Panc1 (cell line): Measurements from ENCODE around the gene ARPC2.

Source experiments
- SIN3A ChIP-seq: IDR thresholded peaks from 2 replicates; pipeline ENCODE4 v1.6.1; 2012; ENCODE audit warnings: low read depth, mild to moderate bottlenecking, low read length, moderate library complexity, borderline replicate concordance; ENCODE audit not compliant: insufficient read depth
- TF ChIP-seq, protein P1 (sequence below): fragments of 450-650 bp; IDR thresholded peaks from 2 replicates; pipeline ENCODE4 v1.5.1; 2017; ENCODE audit warnings: mild to moderate bottlenecking
- TF ChIP-seq, protein P2 (sequence below), 2 experiments: IDR thresholded peaks; 2 replicates each; pipeline ENCODE4 v1.6.1; 2011 to 2012; ENCODE audit warnings: low read depth in 2 of 2, control low read depth in 1 of 2, low read length in 1 of 2, mild to moderate bottlenecking in 1 of 2, moderate library complexity in 1 of 2; ENCODE audit not compliant: insufficient read depth in 1 of 2

DNA sequence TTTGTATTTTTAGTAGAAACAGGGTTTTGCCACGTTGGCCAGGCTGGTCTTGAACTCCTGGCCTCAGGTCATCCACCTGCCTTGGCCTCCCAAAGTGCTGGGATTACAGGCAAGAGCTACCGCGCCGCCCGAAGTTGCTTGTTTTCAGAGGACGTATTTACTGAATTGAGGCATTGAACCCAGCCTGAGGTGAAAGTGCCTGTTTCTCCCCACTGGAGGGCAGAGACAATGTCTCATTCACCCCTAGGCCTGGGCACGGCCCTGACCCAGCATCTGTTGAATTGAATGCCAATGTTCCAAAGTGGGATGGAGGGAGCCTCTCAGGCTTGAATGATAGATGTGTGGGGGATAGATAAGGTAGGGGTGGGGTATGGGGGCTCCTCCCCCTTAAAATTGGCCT is 79.9 kb downstream of the ARPC2 start:
- TF ChIP-seq, protein P1, sequence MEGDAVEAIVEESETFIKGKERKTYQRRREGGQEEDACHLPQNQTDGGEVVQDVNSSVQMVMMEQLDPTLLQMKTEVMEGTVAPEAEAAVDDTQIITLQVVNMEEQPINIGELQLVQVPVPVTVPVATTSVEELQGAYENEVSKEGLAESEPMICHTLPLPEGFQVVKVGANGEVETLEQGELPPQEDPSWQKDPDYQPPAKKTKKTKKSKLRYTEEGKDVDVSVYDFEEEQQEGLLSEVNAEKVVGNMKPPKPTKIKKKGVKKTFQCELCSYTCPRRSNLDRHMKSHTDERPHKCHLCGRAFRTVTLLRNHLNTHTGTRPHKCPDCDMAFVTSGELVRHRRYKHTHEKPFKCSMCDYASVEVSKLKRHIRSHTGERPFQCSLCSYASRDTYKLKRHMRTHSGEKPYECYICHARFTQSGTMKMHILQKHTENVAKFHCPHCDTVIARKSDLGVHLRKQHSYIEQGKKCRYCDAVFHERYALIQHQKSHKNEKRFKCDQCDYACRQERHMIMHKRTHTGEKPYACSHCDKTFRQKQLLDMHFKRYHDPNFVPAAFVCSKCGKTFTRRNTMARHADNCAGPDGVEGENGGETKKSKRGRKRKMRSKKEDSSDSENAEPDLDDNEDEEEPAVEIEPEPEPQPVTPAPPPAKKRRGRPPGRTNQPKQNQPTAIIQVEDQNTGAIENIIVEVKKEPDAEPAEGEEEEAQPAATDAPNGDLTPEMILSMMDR = no peak
- TF ChIP-seq, protein P2, sequence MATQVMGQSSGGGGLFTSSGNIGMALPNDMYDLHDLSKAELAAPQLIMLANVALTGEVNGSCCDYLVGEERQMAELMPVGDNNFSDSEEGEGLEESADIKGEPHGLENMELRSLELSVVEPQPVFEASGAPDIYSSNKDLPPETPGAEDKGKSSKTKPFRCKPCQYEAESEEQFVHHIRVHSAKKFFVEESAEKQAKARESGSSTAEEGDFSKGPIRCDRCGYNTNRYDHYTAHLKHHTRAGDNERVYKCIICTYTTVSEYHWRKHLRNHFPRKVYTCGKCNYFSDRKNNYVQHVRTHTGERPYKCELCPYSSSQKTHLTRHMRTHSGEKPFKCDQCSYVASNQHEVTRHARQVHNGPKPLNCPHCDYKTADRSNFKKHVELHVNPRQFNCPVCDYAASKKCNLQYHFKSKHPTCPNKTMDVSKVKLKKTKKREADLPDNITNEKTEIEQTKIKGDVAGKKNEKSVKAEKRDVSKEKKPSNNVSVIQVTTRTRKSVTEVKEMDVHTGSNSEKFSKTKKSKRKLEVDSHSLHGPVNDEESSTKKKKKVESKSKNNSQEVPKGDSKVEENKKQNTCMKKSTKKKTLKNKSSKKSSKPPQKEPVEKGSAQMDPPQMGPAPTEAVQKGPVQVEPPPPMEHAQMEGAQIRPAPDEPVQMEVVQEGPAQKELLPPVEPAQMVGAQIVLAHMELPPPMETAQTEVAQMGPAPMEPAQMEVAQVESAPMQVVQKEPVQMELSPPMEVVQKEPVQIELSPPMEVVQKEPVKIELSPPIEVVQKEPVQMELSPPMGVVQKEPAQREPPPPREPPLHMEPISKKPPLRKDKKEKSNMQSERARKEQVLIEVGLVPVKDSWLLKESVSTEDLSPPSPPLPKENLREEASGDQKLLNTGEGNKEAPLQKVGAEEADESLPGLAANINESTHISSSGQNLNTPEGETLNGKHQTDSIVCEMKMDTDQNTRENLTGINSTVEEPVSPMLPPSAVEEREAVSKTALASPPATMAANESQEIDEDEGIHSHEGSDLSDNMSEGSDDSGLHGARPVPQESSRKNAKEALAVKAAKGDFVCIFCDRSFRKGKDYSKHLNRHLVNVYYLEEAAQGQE (IDR thresholded peaks at IDR 0.05; ENCODE audit: insufficient read depth in 1 of 2, low read depth in 2 of 2, low read length in 1 of 2) = no peak
- no peak for TF ChIP-seq SIN3A
